KOPT-K1 (cell line): ENCODE results near the gene CPSF4L.

Experiments
- H3K27ac ChIP-seq: fragments of 200-600 bp; sonication (generic); 2 replicates; pipeline ENCODE4 v1.5.1; 2016; ENCODE audit warnings: antibody characterized with exemption, mild to moderate bottlenecking, low read depth, low read length; ENCODE audit not compliant: poor library complexity, severe bottlenecking
- H3K36me3 ChIP-seq: fragments of 200-600 bp; sonication (generic); 2 replicates; pipeline ENCODE4 v1.5.1; 2017; ENCODE audit warnings: antibody characterized with exemption, mild to moderate bottlenecking, low read length, moderate library complexity; ENCODE audit not compliant: insufficient read depth
- H3K9me3 ChIP-seq: fragments of 200-600 bp; sonication (generic); 2 replicates; pipeline ENCODE4 v1.5.1; 2017; ENCODE audit warnings: antibody characterized with exemption, low read length, mild to moderate bottlenecking; ENCODE audit not compliant: insufficient read depth, poor library complexity, severe bottlenecking

The CPSF4L gene

DNA sequence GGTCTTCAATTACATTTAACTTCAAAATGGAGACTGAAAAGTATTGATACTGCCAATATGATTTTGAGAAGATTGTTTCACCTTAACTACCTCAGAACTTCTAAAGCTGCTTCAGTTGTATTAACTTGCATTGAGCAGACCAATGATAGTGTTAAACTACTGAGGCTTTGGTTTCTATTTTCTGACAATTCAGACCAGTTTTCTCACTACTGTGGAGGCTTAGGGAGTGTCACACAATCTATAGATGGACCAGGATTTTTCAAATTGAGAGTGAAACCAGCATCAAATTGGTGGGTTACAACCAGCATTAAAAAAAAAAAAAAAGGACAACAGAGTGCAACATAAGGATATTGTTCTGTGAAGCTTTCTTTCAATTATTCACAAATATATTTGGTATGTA, 47.7 kb downstream of the CPSF4L start:
- Histone ChIP-seq H3K27ac (no peak overlapping the region), H3K9me3 (no peaks in the 10 kb centered on the region), H3K36me3 (peaks cover 62% of the 10 kb centered on the region)

DNA sequence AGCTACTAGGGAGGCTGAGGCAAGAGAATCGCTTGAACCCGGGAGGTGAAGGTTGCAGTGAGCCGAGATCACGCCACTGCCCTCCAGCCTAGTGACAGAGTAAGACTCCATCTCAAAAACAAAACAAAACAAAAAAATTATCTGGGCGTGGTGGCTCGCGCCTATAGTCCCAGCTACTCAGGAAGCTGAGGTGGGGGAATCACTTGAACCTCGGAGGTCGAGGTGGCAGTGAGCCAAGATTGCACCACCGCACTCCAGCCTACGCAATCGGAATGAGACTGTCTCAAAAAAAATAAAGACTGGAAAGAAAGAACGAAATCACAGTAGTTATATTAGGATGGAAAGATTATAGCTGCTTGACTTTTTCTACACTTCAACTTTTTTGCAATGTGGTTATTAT, 49.9 kb downstream of the CPSF4L start:
- H3K9me3 ChIP-seq, result no peaks in the 10 kb centered on the region
- H3K27ac ChIP-seq, result no peak overlapping the region
- peaks cover 70% of the 10 kb centered on the region for H3K36me3 ChIP-seq

DNA sequence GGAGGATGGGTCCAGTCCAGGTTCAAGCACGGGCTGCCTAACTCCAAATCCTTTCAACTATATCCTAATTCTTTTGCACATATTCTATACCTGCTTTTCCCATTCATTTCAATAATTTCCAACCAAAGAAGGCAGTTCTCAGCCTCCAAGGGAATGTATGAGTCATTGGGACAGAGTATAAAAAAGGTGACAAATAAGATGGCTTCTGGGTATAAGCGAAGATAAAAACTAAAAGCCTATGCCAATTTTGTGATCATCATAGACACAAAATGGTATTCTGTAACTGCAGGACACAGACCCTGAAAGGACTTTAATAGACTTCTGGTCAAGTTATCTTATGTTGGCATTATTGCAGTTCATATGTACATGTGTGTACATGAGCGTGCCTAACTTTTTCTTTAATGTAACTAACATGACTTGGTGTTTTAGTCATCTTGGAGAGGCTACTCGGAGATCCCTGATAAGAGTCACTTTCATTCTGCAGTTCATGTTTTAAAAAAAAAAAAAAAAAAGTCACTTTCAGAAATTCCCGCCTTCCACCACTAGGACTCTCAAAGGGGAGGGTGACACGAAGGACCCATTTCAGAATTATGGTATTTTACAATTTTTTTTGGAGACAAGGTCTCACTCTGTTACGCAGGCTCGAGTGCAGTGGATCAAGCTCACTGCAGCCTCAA, 51.5 kb downstream of the CPSF4L start:
- Histone ChIP-seq H3K36me3 (peaks cover 72% of the 10 kb centered on the region), H3K9me3 (no peaks in the 10 kb centered on the region), H3K27ac (no peak overlapping the region)

DNA sequence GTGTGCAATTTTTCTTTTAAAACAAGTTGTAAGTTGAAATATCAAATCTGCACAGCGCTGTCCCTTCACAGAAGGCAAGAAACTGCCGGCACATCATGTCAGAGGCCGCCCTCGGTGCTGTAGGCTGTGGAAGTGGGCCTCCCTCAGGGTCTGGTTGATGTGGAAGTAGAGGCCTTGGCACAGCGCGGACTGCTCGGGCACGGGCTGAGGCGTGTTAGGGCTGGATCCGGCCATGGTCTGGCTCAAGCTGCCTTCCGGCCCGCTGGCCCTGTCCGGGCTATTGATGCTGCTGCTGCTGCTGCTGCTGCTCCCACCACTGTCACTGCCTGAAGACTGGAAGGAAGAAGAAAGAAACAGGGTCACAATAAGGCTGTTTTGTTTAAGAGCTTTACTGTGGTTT, 52.2 kb downstream of the CPSF4L start:
- peaks cover 73% of the 10 kb centered on the region for H3K36me3 ChIP-seq

DNA sequence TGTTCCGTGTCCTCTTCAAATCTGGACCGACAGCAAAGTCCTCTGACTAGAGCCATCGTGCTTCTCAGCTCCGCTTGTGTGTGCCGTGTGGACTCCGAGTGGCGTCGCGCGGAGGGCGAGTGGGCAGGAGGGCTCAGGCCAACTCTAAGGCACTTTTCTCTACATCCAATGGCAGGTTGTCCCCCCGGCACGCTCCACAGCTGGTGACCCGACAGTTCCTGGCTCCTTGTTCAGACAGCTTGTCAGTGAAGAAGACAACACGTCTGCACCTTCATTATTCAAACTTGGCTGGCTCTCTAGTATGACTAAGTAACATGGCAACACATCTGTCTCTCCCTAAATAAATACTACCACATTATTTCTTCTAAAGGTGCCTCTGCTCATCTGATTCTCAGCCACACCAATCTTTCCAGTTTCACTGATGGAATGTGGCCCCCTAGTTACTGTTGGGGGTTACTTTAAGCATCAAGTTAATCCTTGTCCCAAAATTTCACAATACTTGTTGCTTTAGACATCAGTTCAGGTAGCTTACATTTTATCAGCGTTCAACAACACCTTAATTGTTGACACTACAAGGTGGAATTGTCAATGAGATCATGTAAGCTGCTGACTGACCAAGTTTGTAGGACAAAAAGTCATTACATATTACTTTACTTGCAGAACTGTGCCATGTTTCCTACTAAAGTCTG, 53.4 kb downstream of the CPSF4L start:
- Histone ChIP-seq H3K36me3 (peaks cover 74% of the 10 kb centered on the region), H3K27ac (no peak overlapping the region), H3K9me3 (no peaks in the 10 kb centered on the region)

More for the DNA sequence above, 52.2 kb downstream of the CPSF4L start:
- Histone ChIP-seq H3K9me3 (no peaks in the 10 kb centered on the region), H3K27ac (no peak overlapping the region)

DNA sequence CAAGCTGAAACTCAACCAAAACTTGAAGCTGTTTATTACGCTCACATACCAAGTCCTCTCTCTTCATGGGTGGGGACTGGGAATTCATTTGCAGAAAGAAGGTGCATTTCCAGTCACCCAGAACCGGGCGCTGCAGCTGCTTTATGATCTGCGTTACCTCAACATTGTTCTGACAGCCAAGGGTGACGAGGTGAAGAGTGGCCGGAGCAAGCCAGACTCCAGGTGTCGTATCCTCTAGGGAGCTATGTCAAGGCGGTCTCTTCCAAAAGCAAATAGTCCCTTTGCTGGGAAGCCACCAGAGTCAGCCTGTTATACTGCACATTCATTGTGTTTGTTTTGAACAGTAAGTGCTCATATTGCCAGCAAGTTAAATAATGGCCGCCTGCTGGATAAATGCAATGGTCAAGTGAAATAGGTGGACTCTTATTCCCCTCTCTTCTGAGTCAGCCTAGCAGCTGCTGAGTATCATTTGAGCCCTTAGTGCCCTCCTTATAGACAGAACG, 56.2 kb downstream of the CPSF4L start:
- H3K36me3 ChIP-seq, result peaks cover 96% of the 10 kb centered on the region
- H3K27ac ChIP-seq, result no peak overlapping the region
- no peaks in the 10 kb centered on the region for H3K9me3 ChIP-seq

DNA sequence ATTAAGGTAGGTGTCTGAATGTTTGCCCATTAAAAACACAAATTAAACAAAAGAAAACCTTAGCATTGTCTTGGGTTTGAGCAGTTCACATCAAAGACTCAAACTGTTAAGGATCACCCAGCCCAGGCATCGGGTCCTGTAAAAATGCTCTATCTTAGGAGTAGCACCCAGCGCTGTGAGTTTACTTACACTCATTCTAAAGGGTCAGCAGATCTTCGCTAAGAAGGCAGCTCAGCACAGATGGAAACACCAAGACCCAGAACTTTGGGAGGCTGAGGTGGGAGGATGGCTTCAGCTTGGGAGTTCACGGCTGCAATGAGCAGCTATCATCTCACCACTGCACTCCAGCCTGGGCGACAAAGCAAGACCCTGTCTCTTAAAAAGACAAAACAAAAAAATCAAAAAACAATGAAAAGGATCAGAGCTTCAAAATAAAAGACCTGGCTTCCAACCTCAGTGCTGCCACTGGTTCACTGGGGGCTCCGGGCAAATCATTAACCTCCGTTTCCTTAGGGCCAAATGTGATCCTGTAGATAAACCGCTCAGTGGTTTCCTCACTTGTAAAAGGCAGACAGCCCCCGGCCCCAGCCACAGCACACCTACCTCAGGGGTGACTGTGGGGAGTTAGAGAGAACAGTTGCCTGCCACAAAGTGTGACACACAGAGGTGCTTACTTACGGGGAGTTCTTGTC, 57.7 kb downstream of the CPSF4L start:
- peaks cover 96% of the 10 kb centered on the region for H3K36me3 ChIP-seq

DNA sequence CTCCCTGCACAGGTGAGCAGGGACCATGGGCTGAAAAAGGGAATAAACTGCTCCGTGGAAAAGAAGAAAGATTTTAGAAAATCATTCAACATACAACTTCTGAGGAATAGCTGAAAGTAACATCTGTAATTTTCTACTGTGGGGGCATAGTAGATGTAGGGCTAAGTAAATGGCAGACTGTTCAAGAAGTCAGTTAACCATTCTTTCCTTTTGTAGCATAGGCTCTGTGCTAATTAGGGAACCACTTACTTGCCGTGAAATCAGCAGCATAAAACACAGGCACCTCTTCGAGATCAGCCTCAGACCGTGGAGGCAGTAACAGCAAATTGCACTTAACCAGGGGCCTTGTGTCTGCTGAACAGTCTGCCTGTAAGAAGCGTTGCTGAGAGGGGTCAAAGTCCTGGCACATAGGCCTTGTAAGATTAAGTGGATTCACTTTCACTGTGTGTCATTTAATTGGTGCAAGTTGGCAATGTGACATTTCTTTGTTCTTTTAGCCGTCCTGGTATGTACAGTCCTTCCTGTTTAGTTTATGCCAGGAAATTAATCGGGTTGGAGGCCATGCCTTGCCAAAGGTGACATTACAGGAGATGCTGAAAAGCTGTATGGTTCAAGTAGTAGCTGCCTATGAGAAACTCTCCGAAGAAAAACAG, 58.4 kb downstream of the CPSF4L start:
- no peaks in the 10 kb centered on the region for H3K9me3 ChIP-seq
- H3K27ac ChIP-seq, result peak overlapping the region; percentile 38
- H3K36me3 ChIP-seq, result peaks cover 96% of the 10 kb centered on the region

More for the DNA sequence above, 57.7 kb downstream of the CPSF4L start:
- H3K9me3 ChIP-seq, result no peaks in the 10 kb centered on the region
- H3K27ac ChIP-seq, result peak overlapping the region; percentile 38

DNA sequence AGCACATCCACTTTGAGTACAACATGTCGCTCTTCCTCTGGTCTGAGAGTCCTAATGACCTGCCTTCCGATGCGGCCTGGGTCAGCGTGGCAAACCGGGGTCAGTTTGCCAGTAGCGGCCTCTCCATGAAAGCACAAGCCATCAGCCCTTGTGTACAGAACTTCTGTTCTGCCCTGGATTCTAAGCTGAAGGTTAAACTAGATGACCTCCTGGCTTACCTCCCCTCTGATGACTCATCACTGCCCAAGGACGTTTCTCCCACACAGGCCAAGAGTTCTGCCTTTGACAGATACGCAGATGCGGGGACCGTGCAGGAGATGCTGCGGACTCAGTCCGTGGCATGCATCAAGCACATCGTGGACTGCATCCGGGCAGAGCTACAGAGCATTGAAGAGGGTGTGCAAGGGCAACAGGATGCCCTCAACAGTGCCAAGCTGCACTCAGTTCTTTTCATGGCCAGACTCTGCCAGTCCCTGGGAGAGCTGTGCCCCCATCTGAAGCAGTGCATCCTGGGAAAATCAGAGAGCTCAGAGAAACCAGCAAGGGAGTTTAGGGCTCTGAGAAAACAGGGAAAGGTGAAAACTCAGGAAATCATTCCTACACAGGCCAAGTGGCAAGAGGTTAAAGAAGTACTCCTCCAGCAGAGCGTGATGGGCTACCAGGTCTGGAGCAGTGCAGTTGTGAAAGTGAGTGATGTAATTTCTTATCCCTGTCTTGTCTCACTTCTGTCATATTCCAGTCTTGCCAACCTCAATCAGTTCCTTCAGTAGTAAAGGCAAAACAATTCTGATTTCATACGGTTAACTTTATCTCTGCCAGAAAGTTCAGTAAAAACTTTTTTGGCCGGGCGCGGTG, 60.2 kb downstream of the CPSF4L start:
- H3K36me3 ChIP-seq, result peaks cover 96% of the 10 kb centered on the region
- no peaks in the 10 kb centered on the region for H3K9me3 ChIP-seq
- no peak overlapping the region for H3K27ac ChIP-seq

DNA sequence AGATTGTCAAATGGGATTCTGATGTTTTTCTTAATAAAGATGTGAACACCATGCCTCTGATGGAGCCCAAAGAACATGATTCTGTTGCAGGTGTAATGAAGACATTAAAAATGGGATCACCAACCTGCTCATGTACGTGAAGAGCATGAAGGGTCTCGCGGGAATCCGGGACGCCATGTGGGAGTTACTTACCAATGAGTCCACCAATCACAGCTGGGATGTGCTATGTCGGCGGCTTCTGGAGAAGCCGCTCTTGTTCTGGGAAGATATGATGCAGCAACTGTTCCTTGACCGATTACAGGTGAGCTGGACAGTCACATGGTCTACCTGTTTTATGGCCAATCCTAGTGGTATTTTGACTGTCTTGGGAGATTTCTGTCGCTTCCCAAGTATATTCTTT, 61.2 kb downstream of the CPSF4L start:
- H3K36me3 ChIP-seq, result peaks cover 95% of the 10 kb centered on the region
- no peak overlapping the region for H3K27ac ChIP-seq
- H3K9me3 ChIP-seq, result no peaks in the 10 kb centered on the region

DNA sequence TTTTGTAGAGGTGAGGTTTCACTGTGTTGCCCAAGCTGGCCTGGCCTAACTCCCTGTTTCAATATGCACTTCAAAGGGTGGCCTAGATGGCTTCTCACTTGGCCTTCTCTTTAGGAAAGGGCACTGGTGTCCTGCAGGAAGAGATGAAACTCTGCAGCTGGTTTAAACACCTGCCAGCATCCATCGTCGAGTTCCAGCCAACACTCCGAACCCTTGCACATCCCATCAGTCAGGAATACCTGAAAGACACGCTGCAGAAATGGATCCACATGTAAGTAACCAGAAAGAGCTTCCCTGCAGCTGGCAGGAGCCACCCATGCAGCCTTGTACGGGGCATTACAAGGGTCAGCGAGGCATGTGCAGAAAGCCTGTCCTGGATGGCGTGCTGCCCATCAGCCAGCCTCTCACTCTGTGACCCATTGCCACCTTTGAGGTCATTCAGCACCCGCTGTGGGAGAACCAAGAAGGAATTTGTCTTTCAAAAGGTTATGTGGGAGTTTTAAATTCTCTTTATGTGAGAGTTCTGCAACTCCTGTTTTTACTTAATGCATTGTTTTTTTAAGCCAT, 61.8 kb downstream of the CPSF4L start:
- peaks cover 89% of the 10 kb centered on the region for H3K36me3 ChIP-seq
- no peak overlapping the region for H3K27ac ChIP-seq
- no peaks in the 10 kb centered on the region for H3K9me3 ChIP-seq

DNA sequence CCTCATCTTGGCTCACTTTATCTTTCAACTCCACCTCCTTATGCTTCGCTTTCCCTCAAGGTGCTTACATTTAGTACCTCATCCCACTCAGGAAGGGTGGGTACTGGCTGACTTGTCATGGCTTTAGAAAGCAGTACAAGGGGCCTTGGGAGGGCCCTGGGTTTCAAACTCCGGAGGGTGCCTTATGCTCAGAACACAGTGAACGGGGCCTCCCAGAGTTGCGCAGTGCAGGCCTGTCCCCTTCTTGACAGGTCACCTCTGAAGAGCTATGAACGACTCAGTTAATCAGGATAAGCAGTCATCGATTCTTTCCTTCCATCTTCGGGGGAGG, 62.8 kb downstream of the CPSF4L start:
- no peak overlapping the region for H3K27ac ChIP-seq
- peaks cover 83% of the 10 kb centered on the region for H3K36me3 ChIP-seq
- H3K9me3 ChIP-seq, result no peaks in the 10 kb centered on the region
